ACHN (cell line): ENCODE measurements around the gene ARHGAP12.
A peak's percentile ranks its signal among the peaks of the same experiment; 100 is the strongest.

Source experiments
- DNase-seq: peaks from one replicate; pipeline ENCODE4 v3.0.0-alpha.2; 2015
- in situ Hi-C: cut with HindIII; loops from 2 replicates; pipeline ENCODE4 v1.10.0; 2017; ENCODE audit warnings: low sequenced_read_pairs, low pct_ligation_motif_present, low pct_unique_long_range_greater_than_20kb

The ARHGAP12 gene

DNA sequence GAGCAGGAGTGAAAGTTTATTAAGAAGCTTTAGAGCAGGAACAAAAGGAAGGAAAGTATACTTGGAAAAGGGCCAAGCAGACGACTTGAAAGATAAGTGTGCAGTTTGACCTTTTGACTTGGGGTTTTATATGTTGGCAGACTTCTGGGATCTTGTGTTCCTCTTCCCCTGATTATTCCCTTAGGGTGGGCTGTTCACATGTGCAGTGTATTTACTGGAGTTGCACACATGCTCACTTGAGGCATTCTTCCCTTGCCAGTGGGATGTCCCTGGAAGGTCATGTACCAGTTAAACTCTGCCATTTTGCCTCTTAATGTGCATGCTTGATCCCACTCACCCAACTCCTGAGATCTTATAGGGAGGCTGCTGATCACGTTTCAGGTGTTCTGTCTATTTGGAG lies 23.4 kb upstream of the ARHGAP12 start:
- in situ Hi-C loops: no loop called here
- no peak for DNase-seq

DNA sequence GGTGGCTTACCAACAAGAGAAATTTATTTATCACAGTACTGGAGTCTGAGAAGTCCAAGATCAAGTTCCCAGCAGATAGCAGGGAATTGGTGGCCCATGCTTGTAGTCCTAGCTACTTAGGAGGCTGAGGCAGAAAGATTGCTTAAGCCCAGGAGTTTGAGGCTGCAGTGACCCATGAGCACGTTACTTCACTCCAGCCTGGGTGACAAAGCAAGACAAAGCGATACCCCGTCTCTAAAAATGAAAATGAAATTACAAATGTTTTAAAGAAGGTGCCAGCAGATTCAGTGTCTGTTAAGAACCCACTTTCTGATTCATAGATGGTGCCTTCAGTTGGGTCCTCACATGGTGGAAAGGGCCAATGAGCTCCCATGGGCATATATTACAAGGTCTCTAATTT lies 20.6 kb upstream of the ARHGAP12 start:
- no peak for DNase-seq
- in situ Hi-C loops: no loop called here

DNA sequence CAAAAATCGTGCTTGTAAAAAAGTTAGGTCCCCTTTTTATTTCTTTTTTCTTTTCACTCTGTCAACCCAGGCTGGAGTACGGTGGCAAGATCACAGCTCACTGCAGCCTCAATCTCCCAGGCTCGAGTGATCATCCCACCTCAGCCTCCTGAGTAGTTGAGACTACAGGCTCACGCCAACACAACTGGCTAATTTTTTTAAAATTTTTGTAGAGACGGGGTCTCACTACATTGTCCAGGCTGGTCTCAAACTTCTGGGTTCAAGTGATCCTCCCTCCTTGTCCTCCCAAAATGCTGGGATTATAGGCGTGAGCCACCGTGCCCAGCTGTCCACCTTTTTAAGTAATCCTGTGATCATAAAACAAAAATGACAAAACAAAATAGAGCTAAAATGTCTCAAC lies 19.4 kb upstream of the ARHGAP12 start:
- in situ Hi-C loops: no loop called here
- DNase-seq: no peak

DNA sequence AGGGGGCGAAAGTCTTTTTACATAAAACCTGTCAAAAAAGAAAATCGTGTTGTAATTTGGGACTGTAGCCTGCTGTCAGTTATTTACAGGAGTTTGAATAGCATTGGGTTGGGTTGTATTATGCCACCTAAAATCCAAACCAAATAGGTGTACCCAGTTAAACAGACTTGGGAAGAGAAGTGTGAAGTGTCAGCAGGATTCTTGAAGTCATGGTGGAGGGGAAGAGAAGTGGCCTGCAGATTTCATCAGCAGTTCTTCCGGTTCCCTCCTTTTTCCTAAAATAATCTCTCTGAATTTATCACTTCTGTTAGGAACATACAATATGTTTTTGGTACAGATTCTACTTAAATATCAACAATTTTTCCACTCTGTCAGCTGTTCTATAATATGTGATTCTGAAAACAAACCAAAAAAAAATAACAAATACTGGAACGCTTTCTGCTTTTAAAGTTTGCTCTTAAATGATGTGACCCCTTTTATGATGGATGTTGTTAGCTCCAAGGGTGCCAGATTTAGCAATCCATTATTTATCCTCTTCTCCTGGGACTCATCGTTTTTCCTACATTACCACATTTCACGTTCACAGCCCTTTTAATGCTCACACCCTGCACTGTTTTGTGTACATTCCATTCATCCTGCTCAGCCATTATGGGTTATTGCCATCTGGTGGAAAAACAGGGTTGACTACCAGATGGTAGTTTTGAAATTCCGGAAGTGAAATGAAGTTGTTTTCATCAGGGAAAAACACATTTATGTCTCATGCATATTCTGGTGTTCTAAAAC lies 18.7 kb upstream of the ARHGAP12 start:
- DNase-seq: peak; percentile 79
- in situ Hi-C loops: no loop called here

DNA sequence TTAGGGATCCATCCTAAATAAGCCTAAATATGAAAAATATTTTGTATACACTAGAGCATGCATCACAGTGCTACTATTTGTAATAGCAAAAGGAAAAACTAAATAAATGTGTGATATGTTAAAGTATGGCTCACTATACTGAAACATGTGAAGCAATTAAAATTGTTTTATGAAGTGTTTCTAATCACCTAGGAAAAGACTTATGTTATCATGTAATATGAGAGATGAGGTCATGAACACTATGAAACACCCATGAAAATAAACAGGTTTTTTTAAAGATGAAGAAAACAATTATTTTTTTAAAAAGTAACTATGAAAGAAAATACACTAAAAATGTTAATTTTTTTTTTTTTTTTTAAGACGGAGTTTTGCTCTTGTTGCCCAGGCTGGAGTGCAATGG lies 16.8 kb upstream of the ARHGAP12 start:
- DNase-seq: no peak
- in situ Hi-C loops: no loop called here

DNA sequence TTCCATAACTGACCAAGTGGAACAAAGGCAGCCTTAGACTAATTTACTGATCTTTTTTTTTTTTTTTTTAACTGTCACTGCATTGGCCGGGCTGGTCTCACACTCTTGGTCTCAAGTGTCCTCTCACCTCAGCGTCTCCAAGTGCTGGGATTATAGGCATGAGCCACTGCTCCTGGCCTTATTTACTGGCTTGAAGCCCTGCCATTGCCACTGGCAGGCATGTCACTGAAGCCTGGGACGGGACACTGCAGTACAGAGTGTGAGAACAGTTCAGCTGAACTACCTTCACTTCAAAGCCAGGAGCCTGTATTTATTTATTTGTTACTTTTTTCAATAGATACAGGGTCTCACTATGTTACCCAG lies 15.4 kb upstream of the ARHGAP12 start:
- in situ Hi-C loops: no loop called here
- DNase-seq: no peak

DNA sequence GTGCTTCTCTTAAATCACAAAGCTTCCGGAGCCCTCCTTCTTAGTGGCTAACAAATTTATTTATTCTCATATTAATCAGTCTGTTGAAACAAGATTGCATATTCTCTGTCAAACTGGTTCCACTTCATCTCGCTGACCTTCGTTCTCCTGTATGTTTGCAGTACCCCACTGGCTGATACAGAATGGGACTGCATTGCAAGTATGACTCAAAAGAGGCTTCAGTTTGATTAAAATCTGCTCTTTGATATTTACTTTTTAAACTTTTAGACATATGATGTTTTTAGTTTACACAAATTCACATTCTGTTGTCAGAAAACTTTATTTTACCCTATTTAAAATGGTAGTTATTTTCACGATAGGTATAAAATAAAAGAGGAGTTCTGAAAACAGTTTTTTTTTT lies 14.3 kb upstream of the ARHGAP12 start:
- no peak for DNase-seq
- in situ Hi-C loops: no loop called here

DNA sequence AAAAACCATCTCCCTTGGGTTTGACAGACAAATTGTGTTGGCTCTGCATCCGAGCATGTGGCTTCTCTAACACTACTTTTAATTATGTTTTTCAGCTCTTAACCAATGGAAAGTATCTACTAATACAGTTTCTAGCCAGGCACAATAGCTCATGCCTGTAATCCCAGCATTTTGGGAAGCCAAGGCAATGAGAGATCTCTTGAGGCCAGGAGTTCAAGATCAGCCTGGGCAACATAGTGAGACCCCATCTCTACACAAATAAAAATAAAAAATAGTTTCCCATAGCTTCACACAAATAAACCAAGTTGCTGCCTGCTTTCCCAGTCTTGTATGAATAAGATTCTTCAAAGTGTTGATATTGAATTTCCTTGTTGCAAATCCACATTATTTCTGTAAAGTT lies 13.8 kb upstream of the ARHGAP12 start:
- in situ Hi-C loops: no loop called here
- no peak for DNase-seq

DNA sequence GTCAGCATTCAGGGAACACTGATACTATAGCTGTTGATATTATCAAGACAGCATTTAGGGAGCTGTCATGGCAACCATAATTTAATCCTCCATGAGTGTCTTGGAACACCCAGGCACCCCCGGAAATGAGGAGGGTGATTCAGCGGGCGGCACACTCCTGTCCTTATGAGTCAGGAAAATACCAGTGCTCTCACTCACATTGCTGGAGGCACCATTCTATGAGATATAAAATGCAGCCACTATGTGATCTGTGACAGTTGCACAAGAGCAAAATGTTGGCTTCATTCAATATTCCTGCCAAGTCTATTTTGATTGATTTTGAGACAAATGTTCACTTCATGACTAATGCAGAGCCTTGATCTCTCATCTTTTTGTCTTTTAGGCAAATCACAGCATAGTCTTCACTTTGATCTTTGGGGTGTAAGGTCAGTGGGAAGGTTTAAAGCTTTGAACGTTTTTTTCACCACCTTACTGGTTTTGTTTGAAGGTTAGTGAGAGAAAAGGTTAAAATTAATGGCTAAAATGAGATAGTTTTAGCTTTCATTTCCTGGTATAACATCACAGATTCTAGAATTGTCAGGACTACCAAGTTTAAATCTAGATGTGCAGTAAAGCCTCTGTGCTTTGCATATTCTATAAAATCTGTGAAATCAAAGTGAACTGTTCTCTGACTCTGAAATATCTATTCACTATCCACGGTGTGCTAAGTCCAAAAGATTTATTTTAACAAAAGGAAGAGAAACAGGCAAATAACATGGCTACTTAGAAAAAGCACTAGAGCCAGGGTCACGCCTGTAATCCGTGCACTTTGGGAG lies 12.4 kb upstream of the ARHGAP12 start:
- in situ Hi-C loops: no loop called here
- DNase-seq: peak; percentile 94

DNA sequence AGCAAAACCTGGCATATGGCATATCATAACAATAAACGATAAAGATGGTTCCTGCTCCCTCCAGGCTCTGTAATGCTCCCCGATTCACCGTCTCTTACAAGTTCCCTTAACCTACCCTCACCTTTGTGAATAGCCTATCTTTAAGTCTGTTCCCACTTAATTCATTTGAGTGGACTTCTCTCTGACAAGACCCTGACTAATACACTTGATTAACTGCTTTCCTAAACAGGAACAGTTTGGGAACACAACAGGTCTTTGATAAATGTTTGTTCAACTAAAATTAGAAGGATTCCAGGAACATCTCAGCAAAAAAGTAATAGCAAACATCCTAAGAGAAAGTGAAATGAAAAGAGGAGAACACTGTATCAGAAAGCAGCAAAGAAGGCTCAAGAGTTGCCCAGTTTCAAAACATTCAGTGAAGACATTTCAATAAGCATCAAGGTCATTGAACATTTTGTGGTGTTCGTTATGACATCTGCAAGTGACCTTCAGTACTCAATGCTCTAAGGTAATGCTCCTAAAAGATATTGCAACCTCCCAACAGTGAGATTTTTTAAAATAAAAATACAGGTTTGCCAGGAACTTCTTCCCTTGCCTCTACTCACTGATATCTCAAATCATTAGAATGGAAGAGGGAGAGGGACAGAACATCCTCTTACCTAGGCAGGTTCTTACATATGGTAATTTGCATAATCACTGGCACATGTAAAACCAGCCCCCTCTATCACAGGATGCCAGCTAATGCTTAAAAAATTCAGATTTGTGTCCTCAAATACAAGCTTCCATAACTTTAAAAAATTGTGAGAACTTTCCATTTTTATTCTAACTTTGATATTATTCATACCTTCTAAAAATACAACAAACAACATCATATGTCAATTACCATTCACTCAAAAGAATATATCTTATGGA lies 11.4 kb upstream of the ARHGAP12 start:
- DNase-seq: peak; percentile 45
- in situ Hi-C loops: no loop called here

DNA sequence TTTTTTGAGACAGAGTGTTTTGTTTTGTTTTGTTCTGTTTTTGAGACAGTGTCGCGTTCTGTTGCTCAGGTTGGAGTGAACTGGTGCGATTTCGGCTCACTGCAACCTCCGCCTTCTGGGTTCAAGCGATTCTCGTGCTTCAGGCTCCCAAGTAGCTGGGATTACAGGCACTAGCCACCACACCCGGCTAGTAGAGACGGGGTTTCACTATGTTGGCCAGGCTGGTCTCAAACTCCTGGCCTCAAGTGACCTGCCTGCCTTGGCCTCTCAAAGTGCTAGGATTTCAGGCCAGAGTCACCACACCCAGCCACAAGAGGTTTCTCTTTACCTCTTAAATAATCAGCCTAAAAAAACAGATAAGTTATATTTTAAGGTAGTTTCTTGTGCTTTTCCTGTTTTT lies 8.7 kb upstream of the ARHGAP12 start:
- no peak for DNase-seq
- in situ Hi-C loops: no loop called here

DNA sequence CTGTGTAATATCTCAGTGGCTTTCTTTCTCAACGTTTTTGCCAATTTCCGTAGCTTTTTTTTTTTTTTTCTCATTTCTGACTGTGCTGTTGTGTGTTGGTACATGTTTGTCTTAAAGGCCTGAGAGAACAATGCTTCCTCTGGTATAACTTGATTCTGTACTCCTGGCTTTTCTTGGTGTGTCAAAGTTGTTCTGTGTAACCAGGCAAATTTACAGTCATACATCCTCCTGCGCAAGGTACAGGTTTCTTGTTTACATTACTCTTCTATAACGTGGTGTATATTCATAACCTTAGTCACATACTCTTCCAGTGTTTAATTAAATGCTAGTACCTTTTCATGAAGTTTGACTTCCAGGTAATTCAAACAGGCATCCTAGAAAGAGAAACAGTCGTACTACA lies 8.3 kb upstream of the ARHGAP12 start:
- no peak for DNase-seq
- in situ Hi-C loops: no loop called here

DNA sequence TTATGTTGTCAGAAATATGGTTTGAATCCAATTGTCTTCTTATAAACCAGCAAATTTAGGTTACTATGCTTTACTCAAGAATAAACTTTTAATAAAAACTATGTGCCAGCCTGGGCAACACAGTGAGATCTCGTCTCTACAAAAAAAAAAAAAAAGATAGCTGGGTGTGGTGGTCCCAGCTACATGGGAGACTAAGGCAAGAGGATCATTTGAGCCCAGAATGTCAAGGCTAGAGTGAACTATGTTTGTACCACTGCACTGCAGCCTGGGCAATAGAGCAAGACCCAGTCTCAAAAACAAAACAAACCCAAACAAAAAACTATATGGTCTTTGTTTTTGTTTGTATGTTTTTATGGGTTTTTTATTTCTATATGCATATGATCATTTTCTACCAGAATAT lies 7.5 kb upstream of the ARHGAP12 start:
- no peak for DNase-seq
- in situ Hi-C loops: no loop called here

DNA sequence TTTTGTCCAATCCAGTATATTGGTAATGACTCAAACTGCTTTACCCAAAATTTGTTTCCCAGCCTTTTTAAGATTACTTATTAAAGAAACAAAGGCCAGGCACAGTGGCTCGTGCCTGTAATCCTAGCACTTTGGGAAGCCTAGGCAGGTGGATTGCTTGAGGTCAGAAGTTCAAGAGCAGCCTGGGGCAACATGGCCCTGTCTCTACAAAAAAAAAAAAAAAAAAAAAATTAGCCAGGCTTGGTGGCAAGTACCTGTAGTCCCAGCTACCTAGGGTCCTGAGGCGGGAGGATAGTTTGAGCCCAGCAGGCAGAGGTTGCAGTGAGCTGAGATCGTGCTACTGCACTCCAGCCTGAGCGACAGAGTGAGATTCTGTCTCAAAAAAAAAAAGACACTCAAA lies 7.0 kb upstream of the ARHGAP12 start:
- no peak for DNase-seq
- in situ Hi-C loops: no loop called here

DNA sequence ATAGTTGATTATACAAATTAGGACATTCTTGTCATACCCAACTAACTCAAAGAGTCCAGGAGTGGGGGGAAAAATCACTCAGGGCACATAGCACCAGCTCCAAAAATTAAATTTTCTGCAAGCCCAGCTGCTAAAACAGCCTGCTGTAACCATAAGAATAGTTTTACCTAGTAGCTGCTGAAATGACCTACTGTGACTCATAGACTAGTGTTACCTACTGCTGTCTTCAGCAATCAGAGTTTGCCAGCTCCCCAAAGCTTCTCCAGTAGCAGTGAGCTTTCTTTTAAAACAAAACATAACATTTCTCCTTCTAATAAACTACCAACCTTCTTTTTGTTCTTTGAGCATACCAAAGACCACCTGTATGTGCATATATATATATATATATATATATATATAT lies 4.2 kb upstream of the ARHGAP12 start:
- DNase-seq: no peak
- in situ Hi-C loops: no loop called here

DNA sequence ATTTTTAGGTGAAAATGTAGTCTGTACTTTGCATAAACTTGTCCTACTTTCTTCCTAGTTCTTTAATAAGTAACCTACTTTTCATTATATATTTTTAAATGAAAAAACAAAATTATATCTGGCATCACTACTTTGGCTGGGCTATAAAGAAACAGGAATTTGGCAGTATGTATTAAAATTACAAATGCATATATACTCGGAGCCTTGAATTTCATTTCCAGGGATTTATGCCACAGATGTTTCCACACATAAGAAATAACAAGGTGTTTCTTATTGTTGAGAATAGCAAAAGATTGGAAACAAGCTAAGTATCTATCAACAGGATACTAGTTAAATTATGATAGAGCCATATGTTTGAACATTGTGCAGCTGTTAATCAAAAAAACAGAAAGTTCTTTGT lies 2.2 kb upstream of the ARHGAP12 start:
- no peak for DNase-seq
- in situ Hi-C loops: no loop called here

DNA sequence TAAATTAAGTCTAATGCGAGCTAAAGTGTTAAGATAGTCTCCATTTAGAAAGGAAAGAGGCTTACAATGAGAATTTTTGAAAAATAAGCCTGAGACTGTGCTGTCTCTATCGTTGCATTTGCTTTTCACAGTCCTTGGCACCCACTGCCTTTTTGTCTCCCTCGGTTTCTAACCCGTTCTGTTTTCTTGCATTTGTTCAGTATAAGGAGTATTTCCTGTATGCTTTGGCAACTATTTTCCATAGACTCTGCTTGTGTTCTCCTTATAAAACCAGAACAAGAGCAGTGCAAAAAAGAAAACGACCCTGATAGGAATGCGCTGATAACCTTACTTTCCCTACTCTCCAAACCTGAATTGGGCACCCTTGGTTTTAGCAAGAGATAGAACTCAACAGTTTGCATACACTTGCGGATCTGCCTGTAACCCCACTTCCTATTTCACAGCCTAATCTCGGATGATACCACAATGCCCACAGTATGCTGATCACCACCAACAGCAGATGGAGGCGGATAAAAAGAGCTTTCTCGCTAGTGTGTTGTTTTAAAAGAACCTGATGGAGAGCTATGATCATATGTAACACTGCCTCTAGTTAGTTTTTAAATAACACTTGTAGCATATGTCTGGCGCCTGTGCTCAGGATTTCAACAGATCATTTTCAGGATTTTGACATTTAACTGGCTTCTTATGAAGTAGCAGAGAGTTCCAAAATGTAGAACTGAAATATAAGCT lies 1.6 kb upstream of the ARHGAP12 start:
- in situ Hi-C loops: no loop called here
- DNase-seq: peak; percentile 41

DNA sequence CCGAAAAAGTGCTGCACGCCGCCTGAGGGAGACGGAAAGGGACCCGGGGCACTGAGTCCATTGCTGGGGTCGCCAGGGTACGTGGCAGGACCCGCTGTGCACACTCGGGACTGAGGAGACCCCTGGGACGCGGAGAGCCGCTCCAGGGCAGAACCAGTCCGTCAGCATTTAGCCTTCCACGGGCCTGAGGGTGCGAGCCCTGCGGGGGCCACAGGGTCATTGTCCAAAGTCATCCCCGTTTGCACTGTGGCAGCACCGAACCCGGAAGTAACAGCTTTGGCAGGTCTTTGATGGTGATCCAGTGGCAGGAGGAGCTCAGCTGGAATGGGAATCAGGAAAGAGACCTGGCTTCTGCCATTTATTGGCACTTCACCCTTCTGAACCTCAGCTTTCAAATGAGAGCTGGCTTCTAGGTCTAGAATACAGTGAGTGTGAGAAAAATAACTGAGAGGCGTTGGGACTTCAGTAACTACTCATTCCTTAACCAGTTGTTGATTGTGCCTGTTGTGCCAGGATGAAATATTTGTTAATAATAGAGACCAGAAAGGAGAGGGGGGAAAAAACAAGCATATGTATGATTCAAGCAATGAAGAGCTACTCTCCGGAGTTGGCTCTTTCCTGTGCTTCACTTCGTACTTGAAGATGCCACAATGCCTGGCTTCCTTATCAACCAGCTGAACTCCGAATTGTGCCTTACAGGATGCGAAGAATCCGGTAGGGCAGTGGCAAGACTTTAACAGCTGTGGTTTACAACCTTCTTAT lies 811 bp upstream of the ARHGAP12 start:
- DNase-seq: peak; percentile 56
- in situ Hi-C loops: no loop called here
